ENCODE results near the gene MFSD12. TPM values are rescaled to one million over a fixed set of nuclear protein-coding genes. Genes with fewer than 3 reads are reported as not detected.
"Not testable (repeated sequence)": the region's sequence is repeated elsewhere in the genome, so short reads cannot be mapped to it uniquely, and the experiment has no call there.

The MFSD12 gene
- total RNA-seq, 1 experiment from 2014 or later, result 60.6 TPM

- H3K27ac Mint-ChIP-seq (ENCODE audit: unreplicated experiment), result no peak within 1 kb of the TSS
- no peak within 1 kb of the TSS for H3K4me3 Mint-ChIP-seq (ENCODE audit: unreplicated experiment)
- TF ChIP-seq CTCF (IDR thresholded peaks at IDR 0.05; ENCODE audit: insufficient read depth in 1 of 2, low read depth in 1 of 2, low read length in 1 of 2, severe bottlenecking in 1 of 2, unreplicated experiment in 1 of 2), result no peak
- CTCF ChIA-PET, result interaction anchor here (0.6 kb wide), 1 partner anchor 161 kb away, joined by 9 read pairs; no protein-coding TSS in a partner anchor
- intact Hi-C loops (cut with micrococcal nuclease; ENCODE audit: unreplicated experiment), result no loop called here
- POLR2A ChIA-PET, result no interaction called here
- H3K4me1 Mint-ChIP-seq (ENCODE audit: low read depth, unreplicated experiment), result no peaks in the 10 kb centered on the region
- H3K27me3 ChIP-seq (replicated peaks; ENCODE audit: control insufficient read depth, insufficient read depth, low read length), result no peaks in the 10 kb centered on the region
- no peak for DNase-seq
- H3K4me3 ChIP-seq (ENCODE audit: low read depth, low read length), result no peak within 1 kb of the TSS
- no peaks in the 10 kb centered on the region for H3K9me3 ChIP-seq
- no peaks in the 10 kb centered on the region for H3K4me1 ChIP-seq
- no peaks in the 10 kb centered on the region for H3K36me3 Mint-ChIP-seq (ENCODE audit: insufficient read depth, unreplicated experiment)
- H3K9me3 Mint-ChIP-seq (ENCODE audit: unreplicated experiment), result no peaks in the 10 kb centered on the region
- BruUV-seq (replicated peaks), result no TSS peak
- peaks cover 3% of the 10 kb centered on the region for H3K27me3 Mint-ChIP-seq (ENCODE audit: insufficient read depth, unreplicated experiment)
- no peaks in the 10 kb centered on the region for H3K36me3 ChIP-seq (ENCODE audit: control insufficient read depth, insufficient read depth, low read length)
Measured at GRCh38 chr19:3585301-3586126, 28.1 kb upstream of the MFSD12 start, which contains the start of gene GIPC3. Gene GIPC3, plus strand, starts transcription at chr19:3585478. Its CDS starts 120 bp downstream, at chr19:3585598.

- H3K9me3 ChIP-seq; H3K4me1 Mint-ChIP-seq (ENCODE audit: low read depth, unreplicated experiment); H3K27ac Mint-ChIP-seq (ENCODE audit: unreplicated experiment); POLR2A ChIA-PET; H3K4me3 ChIP-seq (ENCODE audit: low read depth, low read length); H3K27me3 ChIP-seq (replicated peaks; ENCODE audit: control insufficient read depth, insufficient read depth, low read length); H3K4me3 Mint-ChIP-seq (ENCODE audit: unreplicated experiment); BruUV-seq (replicated peaks); intact Hi-C loops (cut with micrococcal nuclease; ENCODE audit: unreplicated experiment); H3K27me3 Mint-ChIP-seq (ENCODE audit: insufficient read depth, unreplicated experiment); H3K4me1 ChIP-seq; H3K36me3 Mint-ChIP-seq (ENCODE audit: insufficient read depth, unreplicated experiment); H3K36me3 ChIP-seq (ENCODE audit: control insufficient read depth, insufficient read depth, low read length); H3K9me3 Mint-ChIP-seq (ENCODE audit: unreplicated experiment); DNase-seq: not testable (repeated sequence)
- CTCF ChIA-PET, result interaction anchor here (0.6 kb wide), 1 partner anchor 146 kb away, joined by 6 read pairs; no protein-coding TSS in a partner anchor
Measured at GRCh38 chr19:3584036-3584802, 26.8 kb upstream of the MFSD12 start.

GRCh38 chr19:3581792-3582191 is 24.4 kb upstream of the MFSD12 start:
- H3K4me3 ChIP-seq (ENCODE audit: low read depth, low read length); H3K4me1 Mint-ChIP-seq (ENCODE audit: low read depth, unreplicated experiment); CTCF ChIA-PET; H3K9me3 Mint-ChIP-seq (ENCODE audit: unreplicated experiment); BruUV-seq (replicated peaks); H3K27me3 ChIP-seq (replicated peaks; ENCODE audit: control insufficient read depth, insufficient read depth, low read length); DNase-seq; H3K4me1 ChIP-seq; H3K36me3 Mint-ChIP-seq (ENCODE audit: insufficient read depth, unreplicated experiment); POLR2A ChIA-PET; H3K36me3 ChIP-seq (ENCODE audit: control insufficient read depth, insufficient read depth, low read length); H3K9me3 ChIP-seq; H3K27ac Mint-ChIP-seq (ENCODE audit: unreplicated experiment); H3K4me3 Mint-ChIP-seq (ENCODE audit: unreplicated experiment); H3K27me3 Mint-ChIP-seq (ENCODE audit: insufficient read depth, unreplicated experiment); intact Hi-C loops (cut with micrococcal nuclease; ENCODE audit: unreplicated experiment): not testable (repeated sequence)
